IMR-90 (cell line): ENCODE results near the gene ENDOD1. TPM values are rescaled to one million over a fixed set of nuclear protein-coding genes. Genes with fewer than 3 reads are reported as not detected.

Experiments used
- ATAC-seq: fragments of 200-7000 bp; cut with Tn5 transposase; 2 replicates; pipeline ENCODE4 v1.9.1; 2020; ENCODE audit warnings: low read depth, mild to moderate bottlenecking, moderate library complexity
- BruUV-seq: library from RNA; stranded (reverse); fragments of 400-500 nt; replicated peaks from 2 replicates; lab custom pipeline; 2021; lab: Mats Ljungman, UMichigan
- CTCF ChIA-PET: fragments of 300-600 bp; formaldehyde crosslinking; extraction: SDS; loops from one replicate; lab custom pipeline; 2021; ENCODE audit warnings: antibody characterized with exemption; lab: Yijun Ruan, JAX
- POLR2A ChIA-PET: fragments of 300-600 bp; sonication (Branson Sonifier 250); formaldehyde crosslinking; loops from one replicate; lab custom pipeline; 2022; ENCODE audit warnings: antibody characterized with exemption; ENCODE audit not compliant: unreplicated experiment; lab: Charles Lee
- DNase-seq: peaks from one replicate; pipeline ENCODE4 v3.0.0; 2013
- H2AFZ ChIP-seq: replicated peaks from 2 replicates; pipeline ENCODE3; 2013; ENCODE audit warnings: low read length, mild to moderate bottlenecking; ENCODE audit not compliant: poor library complexity
- H2AK5ac ChIP-seq: 2 replicates; pipeline ENCODE4 v1.6.1; 2013; ENCODE audit warnings: low read depth, low read length, inconsistent platforms
- H2AK9ac ChIP-seq: replicated peaks from 2 replicates; pipeline ENCODE3; 2013; ENCODE audit warnings: mild to moderate bottlenecking, low read depth, low read length, moderate library complexity; ENCODE audit not compliant: poor library complexity
- H2BK120ac ChIP-seq: 2 replicates; pipeline ENCODE4 v1.6.1; 2013; ENCODE audit warnings: low read depth, low read length, inconsistent platforms
- H2BK15ac ChIP-seq: 3 replicates; pipeline ENCODE4 v1.6.1; 2013; ENCODE audit warnings: low read depth, low read length, inconsistent platforms
- H2BK20ac ChIP-seq: 2 replicates; pipeline ENCODE4 v1.6.1; 2013; ENCODE audit warnings: low read depth, mild to moderate bottlenecking, inconsistent platforms, low read length, moderate library complexity
- H2BK5ac ChIP-seq: 2 replicates; pipeline ENCODE4 v1.6.1; 2013; ENCODE audit warnings: mild to moderate bottlenecking, low read depth, low read length, inconsistent platforms; ENCODE audit not compliant: poor library complexity, severe bottlenecking
- H3K14ac ChIP-seq: replicated peaks from 2 replicates; pipeline ENCODE4 v1.6.1; 2013; ENCODE audit warnings: low read depth, low read length, inconsistent platforms
- H3K18ac ChIP-seq: 2 replicates; pipeline ENCODE4 v1.6.1; 2013; ENCODE audit warnings: low read depth, low read length, control low read depth
- H3K23ac ChIP-seq: 2 replicates; pipeline ENCODE4 v1.6.1; 2013; ENCODE audit warnings: low read depth, low read length, inconsistent platforms
- H3K27ac ChIP-seq: 2 replicates; pipeline ENCODE4 v1.5.1; 2013; ENCODE audit warnings: mild to moderate bottlenecking, control low read depth, low read length; ENCODE audit not compliant: insufficient read depth
- H3K27me3 ChIP-seq: 2 replicates; pipeline ENCODE4 v1.6.1; 2013; ENCODE audit warnings: low read length; ENCODE audit not compliant: control insufficient read depth, insufficient read depth
- H3K36me3 ChIP-seq: 2 replicates; pipeline ENCODE4 v1.6.1; 2013; ENCODE audit warnings: low read length, mixed read lengths; ENCODE audit not compliant: control insufficient read depth, insufficient read depth
- H3K4ac ChIP-seq: 2 replicates; pipeline ENCODE4 v1.6.1; 2013; ENCODE audit warnings: low read depth, low read length, inconsistent platforms
- H3K4me1 ChIP-seq: 2 replicates; pipeline ENCODE4 v1.6.1; 2013; ENCODE audit warnings: low read length, mixed read lengths; ENCODE audit not compliant: control insufficient read depth, insufficient read depth
- H3K4me2 ChIP-seq: 2 replicates; pipeline ENCODE4 v1.6.1; 2013; ENCODE audit warnings: low read depth, mild to moderate bottlenecking, control low read depth, low read length, moderate library complexity
- H3K4me3 ChIP-seq: 2 replicates; pipeline ENCODE4 v1.5.1; 2013; ENCODE audit warnings: low read depth, mild to moderate bottlenecking, control low read depth, low read length, moderate library complexity; ENCODE audit not compliant: insufficient read depth
- H3K56ac ChIP-seq: 2 replicates; pipeline ENCODE4 v1.6.1; 2013; ENCODE audit warnings: low read length, inconsistent platforms; ENCODE audit not compliant: insufficient read depth; ENCODE audit errors: extremely low read depth
- H3K79me1 ChIP-seq, 2 experiments: 2 replicates each; pipeline ENCODE4 v1.6.1; 2013; ENCODE audit warnings: low read length in 2 of 2, inconsistent platforms in 1 of 2, low read depth in 1 of 2
- H3K9ac ChIP-seq: 2 replicates; pipeline ENCODE4 v1.6.1; 2013; ENCODE audit warnings: low read depth, low read length, control low read depth
- H3K9me1 ChIP-seq: 2 replicates; pipeline ENCODE4 v1.6.1; 2013; ENCODE audit warnings: low read length, inconsistent platforms; ENCODE audit not compliant: insufficient read depth
- H3K9me3 ChIP-seq: 2 replicates; pipeline ENCODE4 v1.6.1; 2013; ENCODE audit warnings: low read length; ENCODE audit not compliant: control insufficient read depth, insufficient read depth
- H4K20me1 ChIP-seq: 2 replicates; pipeline ENCODE4 v1.6.1; 2013; ENCODE audit warnings: low read length, inconsistent platforms; ENCODE audit not compliant: insufficient read depth
- H4K5ac ChIP-seq: 2 replicates; pipeline ENCODE4 v1.6.1; 2013; ENCODE audit warnings: mild to moderate bottlenecking, low read depth, low read length, control low read depth
- H4K8ac ChIP-seq, 2 experiments: 2 replicates each; pipeline ENCODE4 v1.6.1; 2013; ENCODE audit warnings: low read depth in 2 of 2, low read length in 2 of 2, control low read depth in 1 of 2, inconsistent platforms in 1 of 2
- H4K91ac ChIP-seq: 2 replicates; pipeline ENCODE4 v1.6.1; 2013; ENCODE audit warnings: low read depth, low read length, inconsistent platforms; ENCODE audit not compliant: insufficient read depth
- MAZ ChIP-seq: IDR thresholded peaks from 2 replicates; pipeline ENCODE4 v1.6.1; 2012; ENCODE audit warnings: low read depth, mild to moderate bottlenecking, low read length, improper control_type of control experiment, moderate library complexity, borderline replicate concordance
- NFE2L2 ChIP-seq: fragments of 150-350 bp; IDR thresholded peaks from 2 replicates; pipeline ENCODE4 v1.6.1; 2016; ENCODE audit warnings: low read depth, mild to moderate bottlenecking, low read length
- RCOR1 ChIP-seq: IDR thresholded peaks from 2 replicates; pipeline ENCODE4 v1.6.1; 2012; ENCODE audit warnings: mild to moderate bottlenecking, low read length, improper control_type of control experiment; ENCODE audit not compliant: insufficient replicate concordance
- RFX5 ChIP-seq: IDR thresholded peaks from 2 replicates; pipeline ENCODE4 v1.8.0; 2012; ENCODE audit warnings: low read depth, mild to moderate bottlenecking, low read length, moderate library complexity
- SMC3 ChIP-seq: fragments of 150-350 bp; IDR thresholded peaks from 2 replicates; pipeline ENCODE4 v1.6.1; 2016; ENCODE audit warnings: low read depth, mild to moderate bottlenecking, antibody characterized with exemption, low read length, moderate library complexity
- WGBS, 2 experiments: methylation state at CpG; one replicate each; pipeline versions ENCODE4 v1.1.5 to v1.1.7; 2013; ENCODE audit warnings: missing lambda C conversion rate in 2 of 2; ENCODE audit not compliant: insufficient read length in 1 of 2; ENCODE audit errors: extremely low coverage in 2 of 2; 5-methylcytosine and 5-hydroxymethylcytosine counted together
- dilution Hi-C: fragments of 300-500 bp; cut with HindIII; formaldehyde crosslinking; loops from one replicate; pipeline ENCODE4 v1.14.3; 2018; ENCODE audit warnings: low sequenced_read_pairs; ENCODE audit not compliant: unreplicated experiment
- in situ Hi-C: fragments of 300-500 bp; cut with MboI; formaldehyde crosslinking; loops from 3 replicates; pipeline ENCODE4 v1.14.3; 2019; ENCODE audit warnings: low sequenced_read_pairs, inconsistent platforms, mixed read lengths
- intact Hi-C: fragments of 100-400 bp; cut with micrococcal nuclease; formaldehyde crosslinking; loops from 2 replicates; pipeline ENCODE4 v1.10.0; 2022
- polyA plus RNA-seq, 3 experiments: library from polyadenylated mRNA; depleted of rRNA; stranded (reverse); fragments of >200 nt; gene quantifications; 2 replicates each; pipeline ENCODE4 v1.2.3, GENCODE V29; 2012; ENCODE audit warnings: low replicate concordance in 1 of 3
- total RNA-seq: library from RNA; depleted of rRNA; stranded (reverse); fragments of >200 nt; gene quantifications from 2 replicates; pipeline ENCODE4 v1.2.3, GENCODE V29; 2012
- TF ChIP-seq, protein P1 (sequence below): fragments of 150-350 bp; IDR thresholded peaks from 2 replicates; pipeline ENCODE4 v1.6.1; 2016; ENCODE audit warnings: low read depth, mild to moderate bottlenecking, low read length, moderate library complexity, borderline replicate concordance

ENDOD1 gene
- total and polyA plus RNA-seq, 2 of the 4 experiments (the other 2 are of a cell fraction) = 7.0 to 17.6 TPM

- H3K18ac ChIP-seq = no peak overlapping the region
- dilution Hi-C loops = no loop called here
- no peak overlapping the region for H3K9ac ChIP-seq
- H2AK5ac ChIP-seq = no peak overlapping the region
- no peak overlapping the region for H3K27ac ChIP-seq
- ATAC-seq (no peak), DNase-seq (no peak)
- H2BK20ac ChIP-seq = no peak overlapping the region
- no peak overlapping the region for H2BK5ac ChIP-seq
- ChIA-PET CTCF (interaction anchor here (1.1 kb wide), 1 partner anchor 72 kb away, joined by 3 read pairs; no protein-coding TSS in a partner anchor), POLR2A (no interaction called here)
- H2BK15ac ChIP-seq = no peak overlapping the region
- no peak overlapping the region for H3K4me3 ChIP-seq
- H4K8ac ChIP-seq = no peak overlapping the region
- no TSS peak for BruUV-seq
- TF ChIP-seq, protein P1, sequence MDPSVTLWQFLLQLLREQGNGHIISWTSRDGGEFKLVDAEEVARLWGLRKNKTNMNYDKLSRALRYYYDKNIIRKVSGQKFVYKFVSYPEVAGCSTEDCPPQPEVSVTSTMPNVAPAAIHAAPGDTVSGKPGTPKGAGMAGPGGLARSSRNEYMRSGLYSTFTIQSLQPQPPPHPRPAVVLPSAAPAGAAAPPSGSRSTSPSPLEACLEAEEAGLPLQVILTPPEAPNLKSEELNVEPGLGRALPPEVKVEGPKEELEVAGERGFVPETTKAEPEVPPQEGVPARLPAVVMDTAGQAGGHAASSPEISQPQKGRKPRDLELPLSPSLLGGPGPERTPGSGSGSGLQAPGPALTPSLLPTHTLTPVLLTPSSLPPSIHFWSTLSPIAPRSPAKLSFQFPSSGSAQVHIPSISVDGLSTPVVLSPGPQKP = no peak
- TF ChIP-seq RCOR1 = no peak
- TF ChIP-seq RFX5 = no peak
- no peak for TF ChIP-seq NFE2L2
- TF ChIP-seq SMC3 = no peak
- TF ChIP-seq MAZ = no peak
- no peaks in the 10 kb centered on the region; the same call in 1 of the 2 replicates for H3K27me3 ChIP-seq
- H3K9me3 ChIP-seq = no peaks in the 10 kb centered on the region
- no peak overlapping the region for H3K23ac ChIP-seq
- in situ Hi-C loops = no loop called here
- no peak overlapping the region for H2BK120ac ChIP-seq
- H3K4ac ChIP-seq = no peak overlapping the region
- H3K9me1 ChIP-seq = no peaks in the 10 kb centered on the region
- no peak overlapping the region for H3K14ac ChIP-seq
- WGBS, 2 experiments = 40% methylated on average over 1 of the region's 2 CpGs; no CpG with 5 or more reads in 1 of the 2 experiments
- no peaks in the 10 kb centered on the region for H3K36me3 ChIP-seq
- no peak overlapping the region for H4K5ac ChIP-seq
- H3K4me2 ChIP-seq = no peak overlapping the region
- intact Hi-C loops = no loop called here
- no peak overlapping the region for H3K56ac ChIP-seq
- H4K20me1 ChIP-seq = no peaks in the 10 kb centered on the region
- H3K79me1 ChIP-seq = no peaks in the 10 kb centered on the region
- peaks cover 3% of the 10 kb centered on the region; the same call in 1 of the 2 replicates for H3K4me1 ChIP-seq
- no peak overlapping the region for H2AK9ac ChIP-seq
- no peak overlapping the region for H2AFZ ChIP-seq
- H4K91ac ChIP-seq = no peak overlapping the region
Measured at GRCh38 chr11:95082576-95083001, 7.1 kb upstream of the ENDOD1 start.
